ENCODE data around the gene TRIM10.
A peak's percentile ranks its signal among the peaks of the same experiment; 100 is the strongest.

Gene TRIM10

GRCh38 chr6:30102414-30102969, 58.5 kb downstream of the TRIM10 start:
- Histone ChIP-seq H3K27ac (ENCODE audit: low read depth, low read length, severe bottlenecking) (no peak overlapping the region), H3K36me3 (ENCODE audit: control insufficient read depth, insufficient read depth, low read length) (no peaks in the 10 kb centered on the region), H3K4me3 (ENCODE audit: extremely low read depth, insufficient read depth, low read length, poor library complexity, severe bottlenecking) (peak overlapping the region; percentile 33), H3K4me1 (ENCODE audit: control insufficient read depth, insufficient read depth, low read length, poor library complexity, severe bottlenecking) (peaks cover 5% of the 10 kb centered on the region), H3K9me3 (ENCODE audit: control insufficient read depth, low read length) (no peaks in the 10 kb centered on the region)
- WGBS, 2 experiments (ENCODE audit: insufficient coverage in 2 of 2), result 18 to 23% methylated on average over 7 of the region's 15 CpGs
